ENCODE data around the gene PLCG2. TPM values are rescaled to one million over a fixed set of nuclear protein-coding genes. Genes with fewer than 3 reads are reported as not detected.

PLCG2 gene
- total and polyA plus RNA-seq, 2 donors from 2014 or later, result 50.7 to 55.6 TPM

- Histone ChIP-seq H3K9ac (ENCODE audit: low read length in 3 of 3) (peak overlapping the region in 2 of 3 donors; percentile 4 to 70), H3K4me3 (ENCODE audit: low read length in 3 of 3) (peak overlapping the region in 2 of 3 donors; percentile 74 to 83), H3K27me3 (ENCODE audit: control insufficient read depth, insufficient read depth, low read length) (no peaks in the 10 kb centered on the region), H3K4me1 (ENCODE audit: control insufficient read depth in 2 of 3, insufficient read depth in 2 of 3, low read depth in 1 of 3, low read length in 3 of 3) (peaks cover 3 to 23% (median 21%) of the 10 kb centered on the region in 3 donors), H3K27ac (ENCODE audit: low read depth in 2 of 2, low read length in 2 of 2) (peak overlapping the region in 1 of 2 donors; percentile 50), H3K36me3 (ENCODE audit: control insufficient read depth in 2 of 3, insufficient read depth in 3 of 3, low read length in 3 of 3) (no peaks in the 10 kb centered on the region), H3K9me3 (ENCODE audit: control insufficient read depth in 2 of 3, insufficient read depth in 1 of 3, low read length in 3 of 3) (no peaks in the 10 kb centered on the region)
- TF ChIP-seq CTCF (IDR thresholded peaks at IDR 0.05; ENCODE audit: borderline replicate concordance, extremely low read depth, insufficient read depth), result no peak
- intact Hi-C loops (cut with DNase I), result no loop called here
- DNase-seq, result no peak
- no peak for FAIRE-seq
These were observed 1.3 kb downstream of the PLCG2 start for GRCh38 chr16:81780350-81780749.

- H3K27me3 ChIP-seq (ENCODE audit: control insufficient read depth, insufficient read depth, low read length), result no peaks in the 10 kb centered on the region
- H3K4me1 ChIP-seq (ENCODE audit: control insufficient read depth in 2 of 3, insufficient read depth in 2 of 3, low read depth in 1 of 3, low read length in 3 of 3), result peaks cover 6 to 33% (median 33%) of the 10 kb centered on the region in 3 donors
- DNase-seq (no peak), FAIRE-seq (no peak)
- intact Hi-C loops (cut with DNase I), result no loop called here
- no peak for TF ChIP-seq CTCF (IDR thresholded peaks at IDR 0.05; ENCODE audit: borderline replicate concordance, extremely low read depth, insufficient read depth)
- H3K4me3 ChIP-seq (ENCODE audit: low read length in 3 of 3), result no peak overlapping the region
- no peak overlapping the region for H3K9ac ChIP-seq (ENCODE audit: low read length in 3 of 3)
- peak overlapping the region in 1 of 2 donors; percentile 9 for H3K27ac ChIP-seq (ENCODE audit: low read depth in 2 of 2, low read length in 2 of 2)
- H3K9me3 ChIP-seq (ENCODE audit: control insufficient read depth in 2 of 3, insufficient read depth in 1 of 3, low read length in 3 of 3), result no peaks in the 10 kb centered on the region
- no peaks in the 10 kb centered on the region for H3K36me3 ChIP-seq (ENCODE audit: control insufficient read depth in 2 of 3, insufficient read depth in 3 of 3, low read length in 3 of 3)
These were observed 3.1 kb downstream of the PLCG2 start for GRCh38 chr16:81782236-81782635.

- no peaks in the 10 kb centered on the region for H3K36me3 ChIP-seq (ENCODE audit: control insufficient read depth in 2 of 3, insufficient read depth in 3 of 3, low read length in 3 of 3)
- H3K27me3 ChIP-seq (ENCODE audit: control insufficient read depth, insufficient read depth, low read length), result no peaks in the 10 kb centered on the region
- DNase-seq, result peak in 4 of 5 donors; percentile 39 to 65 (median 49)
- no peak for TF ChIP-seq CTCF (IDR thresholded peaks at IDR 0.05; ENCODE audit: borderline replicate concordance, extremely low read depth, insufficient read depth)
- H3K9me3 ChIP-seq (ENCODE audit: control insufficient read depth in 2 of 3, insufficient read depth in 1 of 3, low read length in 3 of 3), result no peaks in the 10 kb centered on the region
- peak overlapping the region in 2 of 3 donors; percentile 10 to 17 for H3K9ac ChIP-seq (ENCODE audit: low read length in 3 of 3)
- peak overlapping the region; percentile 52 to 68 for H3K27ac ChIP-seq (ENCODE audit: low read depth in 2 of 2, low read length in 2 of 2)
- H3K4me3 ChIP-seq (ENCODE audit: low read length in 3 of 3), result peak overlapping the region in 1 of 3 donors; percentile 23
- H3K4me1 ChIP-seq (ENCODE audit: control insufficient read depth in 2 of 3, insufficient read depth in 2 of 3, low read depth in 1 of 3, low read length in 3 of 3), result peaks cover 6 to 40% (median 37%) of the 10 kb centered on the region in 3 donors
- no peak for FAIRE-seq
- intact Hi-C loops (cut with DNase I), result no loop called here
These were observed 5.1 kb downstream of the PLCG2 start for GRCh38 chr16:81784072-81784795.

Data from kidney (tissue), 14 donors.